Stomach (tissue), 4 donors: ENCODE data around the gene SMYD3.

Source experiments
- EP300 ChIP-seq: sonication (generic); formaldehyde crosslinking; IDR thresholded peaks from one replicate; pipeline ENCODE4 v1.6.1; 2017; ENCODE audit warnings: antibody characterized with exemption
- POLR2A ChIP-seq, 4 donors: fragments of 450-650 bp; IDR thresholded peaks; one replicate each; pipeline ENCODE4 v1.6.1; 2016; ENCODE audit warnings: antibody characterized with exemption in 4 of 4, control low read depth in 2 of 4, mild to moderate bottlenecking in 1 of 4, moderate library complexity in 1 of 4
- TF ChIP-seq, protein P1 (sequence below), 7 experiments: fragments of 450-650 bp in 4 of 7; fragments of 200-600 bp in 3 of 7; sonication (generic) in 3 of 7; IDR thresholded peaks; one replicate each; pipeline ENCODE4 v1.5.1; 2016 to 2019; ENCODE audit warnings: antibody characterized with exemption in 7 of 7, control low read depth in 2 of 7, mild to moderate bottlenecking in 1 of 7

DNA sequence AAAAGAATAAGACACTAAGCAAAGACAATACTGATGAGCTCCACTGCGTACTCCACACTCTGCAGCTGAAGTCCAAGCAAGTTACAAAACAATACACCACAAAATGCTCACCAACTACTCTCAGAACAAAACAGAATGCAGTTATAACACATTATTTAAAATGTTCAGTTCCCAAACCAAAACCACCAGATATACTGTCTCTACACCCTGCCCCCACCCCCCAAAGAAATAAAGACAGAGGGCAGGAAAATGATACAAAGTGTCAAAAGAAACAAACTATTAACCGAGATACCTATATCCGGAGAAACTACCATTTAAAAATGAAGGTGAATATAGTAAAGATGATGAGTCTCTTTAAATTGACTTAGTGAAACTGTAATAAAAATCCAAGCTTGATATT is 729.3 kb downstream of the SMYD3 start:
- no peak for TF ChIP-seq EP300
- TF ChIP-seq, protein P1, sequence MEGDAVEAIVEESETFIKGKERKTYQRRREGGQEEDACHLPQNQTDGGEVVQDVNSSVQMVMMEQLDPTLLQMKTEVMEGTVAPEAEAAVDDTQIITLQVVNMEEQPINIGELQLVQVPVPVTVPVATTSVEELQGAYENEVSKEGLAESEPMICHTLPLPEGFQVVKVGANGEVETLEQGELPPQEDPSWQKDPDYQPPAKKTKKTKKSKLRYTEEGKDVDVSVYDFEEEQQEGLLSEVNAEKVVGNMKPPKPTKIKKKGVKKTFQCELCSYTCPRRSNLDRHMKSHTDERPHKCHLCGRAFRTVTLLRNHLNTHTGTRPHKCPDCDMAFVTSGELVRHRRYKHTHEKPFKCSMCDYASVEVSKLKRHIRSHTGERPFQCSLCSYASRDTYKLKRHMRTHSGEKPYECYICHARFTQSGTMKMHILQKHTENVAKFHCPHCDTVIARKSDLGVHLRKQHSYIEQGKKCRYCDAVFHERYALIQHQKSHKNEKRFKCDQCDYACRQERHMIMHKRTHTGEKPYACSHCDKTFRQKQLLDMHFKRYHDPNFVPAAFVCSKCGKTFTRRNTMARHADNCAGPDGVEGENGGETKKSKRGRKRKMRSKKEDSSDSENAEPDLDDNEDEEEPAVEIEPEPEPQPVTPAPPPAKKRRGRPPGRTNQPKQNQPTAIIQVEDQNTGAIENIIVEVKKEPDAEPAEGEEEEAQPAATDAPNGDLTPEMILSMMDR (IDR thresholded peaks at IDR 0.05) = no peak
- no peak for TF ChIP-seq POLR2A (IDR thresholded peaks at IDR 0.05)
